OCI-LY3 (cell line): Measurements from ENCODE around the gene ADAMTS19.

Experiments used
- CTCF ChIP-seq: fragments of 200-600, 300-600 bp; sonication (generic); IDR thresholded peaks from 2 replicates; pipeline ENCODE4 v1.5.1; 2014; ENCODE audit warnings: antibody characterized with exemption, low read length, low read depth
- EZH2phosphoT487 ChIP-seq: fragments of 200-600 bp; shearing (Covaris generic); IDR thresholded peaks from 2 replicates; pipeline ENCODE4 v1.6.1; 2018; ENCODE audit warnings: antibody characterized with exemption, mixed run types, low read depth

GRCh38 chr5:129591508-129592160, 131.5 kb downstream of the ADAMTS19 start:
- TF ChIP-seq CTCF, result no peak
- no peak for TF ChIP-seq EZH2phosphoT487
